Duodenal mucosa (tissue), 2 donors: ENCODE measurements around the gene SRGAP2B.
"Not testable (repeated sequence)": the region's sequence is repeated elsewhere in the genome, so short reads cannot be mapped to it uniquely, and the experiment has no call there.

Source experiments
- H3K27ac ChIP-seq: one replicate; pipeline ENCODE4 v1.7.0; 2013; ENCODE audit warnings: low read depth, low read length
- H3K27me3 ChIP-seq, 2 donors: one replicate each; pipeline ENCODE4 v1.7.0; 2013; ENCODE audit warnings: low read length in 2 of 2, control low read depth in 1 of 2; ENCODE audit not compliant: insufficient read depth in 2 of 2, control insufficient read depth in 1 of 2
- H3K36me3 ChIP-seq, 2 donors: one replicate each; pipeline ENCODE4 v1.7.0; 2013; ENCODE audit warnings: low read length in 2 of 2, control low read depth in 1 of 2; ENCODE audit not compliant: insufficient read depth in 2 of 2, control insufficient read depth in 1 of 2
- H3K4me1 ChIP-seq, 2 donors: one replicate each; pipeline ENCODE4 v1.7.0; 2013; ENCODE audit warnings: low read length in 2 of 2, control low read depth in 1 of 2; ENCODE audit not compliant: insufficient read depth in 2 of 2, control insufficient read depth in 1 of 2
- H3K4me3 ChIP-seq, 2 donors: one replicate each; pipeline ENCODE4 v1.7.0; 2013; ENCODE audit warnings: low read length in 2 of 2, low read depth in 1 of 2
- H3K9ac ChIP-seq, 2 donors: one replicate each; pipeline ENCODE4 v1.7.0; 2013; ENCODE audit warnings: low read length in 2 of 2, low read depth in 1 of 2
- H3K9me3 ChIP-seq, 2 donors: one replicate each; pipeline ENCODE4 v1.7.0; 2013; ENCODE audit warnings: low read length in 2 of 2, control low read depth in 1 of 2; ENCODE audit not compliant: control insufficient read depth in 1 of 2

SRGAP2B gene

DNA sequence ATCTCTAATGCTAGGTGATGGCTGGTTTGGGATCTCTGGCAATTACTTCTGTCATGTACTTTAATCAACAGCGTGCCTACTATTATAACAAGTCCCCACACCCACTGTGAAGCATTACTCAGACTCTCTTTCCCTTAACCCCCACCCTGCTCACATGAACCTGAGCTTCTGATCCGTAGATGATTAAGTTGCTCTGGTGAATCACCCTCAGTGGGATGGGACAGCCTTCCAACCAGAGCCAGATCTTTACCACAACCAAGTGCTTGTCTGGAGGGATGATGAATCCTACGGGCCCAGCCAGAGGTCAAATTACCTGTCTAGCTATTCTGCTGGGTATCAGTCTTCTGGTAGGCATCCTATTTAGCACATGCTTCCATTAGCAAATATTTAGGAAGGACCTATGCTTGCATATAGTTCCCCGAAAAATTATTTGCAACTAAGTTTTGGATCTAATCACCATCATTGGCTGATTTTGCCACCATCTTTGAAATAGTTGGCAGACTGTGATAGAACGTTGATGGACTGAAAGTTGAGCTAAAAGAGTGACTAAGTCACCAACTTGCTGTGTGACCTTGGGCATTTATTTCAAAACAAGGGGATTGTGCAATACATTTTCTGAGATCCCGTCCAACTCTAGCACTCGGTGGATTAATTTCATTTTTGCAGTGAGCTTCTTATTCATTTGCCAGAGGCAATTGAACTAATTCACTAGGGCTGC, 27.4 kb upstream of the SRGAP2B start:
- H3K27me3 ChIP-seq, H3K4me3 ChIP-seq, H3K4me1 ChIP-seq, H3K9me3 ChIP-seq, H3K9ac ChIP-seq, H3K36me3 ChIP-seq, H3K27ac ChIP-seq: not testable (repeated sequence)

DNA sequence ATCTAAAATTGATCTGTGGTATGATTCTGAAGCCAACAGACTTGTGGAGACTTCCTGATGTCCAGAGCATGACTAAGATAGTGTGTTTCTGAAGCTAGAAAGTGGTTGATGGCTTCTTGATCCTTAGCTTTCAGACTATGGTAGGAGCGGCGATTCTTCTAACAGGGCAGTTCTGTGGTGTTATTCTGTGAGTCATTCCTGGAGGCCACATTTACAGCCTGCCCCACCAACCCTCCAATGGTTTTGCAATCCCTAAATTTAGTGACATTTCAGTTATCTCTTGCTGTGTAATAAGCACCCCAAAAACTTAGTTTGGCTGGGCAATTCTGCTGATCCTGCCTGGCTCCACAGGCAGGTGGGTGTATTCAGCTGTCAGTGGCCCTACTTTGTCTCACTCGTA, 24.7 kb upstream of the SRGAP2B start:
- H3K9me3 ChIP-seq, H3K9ac ChIP-seq: not testable (repeated sequence)

DNA sequence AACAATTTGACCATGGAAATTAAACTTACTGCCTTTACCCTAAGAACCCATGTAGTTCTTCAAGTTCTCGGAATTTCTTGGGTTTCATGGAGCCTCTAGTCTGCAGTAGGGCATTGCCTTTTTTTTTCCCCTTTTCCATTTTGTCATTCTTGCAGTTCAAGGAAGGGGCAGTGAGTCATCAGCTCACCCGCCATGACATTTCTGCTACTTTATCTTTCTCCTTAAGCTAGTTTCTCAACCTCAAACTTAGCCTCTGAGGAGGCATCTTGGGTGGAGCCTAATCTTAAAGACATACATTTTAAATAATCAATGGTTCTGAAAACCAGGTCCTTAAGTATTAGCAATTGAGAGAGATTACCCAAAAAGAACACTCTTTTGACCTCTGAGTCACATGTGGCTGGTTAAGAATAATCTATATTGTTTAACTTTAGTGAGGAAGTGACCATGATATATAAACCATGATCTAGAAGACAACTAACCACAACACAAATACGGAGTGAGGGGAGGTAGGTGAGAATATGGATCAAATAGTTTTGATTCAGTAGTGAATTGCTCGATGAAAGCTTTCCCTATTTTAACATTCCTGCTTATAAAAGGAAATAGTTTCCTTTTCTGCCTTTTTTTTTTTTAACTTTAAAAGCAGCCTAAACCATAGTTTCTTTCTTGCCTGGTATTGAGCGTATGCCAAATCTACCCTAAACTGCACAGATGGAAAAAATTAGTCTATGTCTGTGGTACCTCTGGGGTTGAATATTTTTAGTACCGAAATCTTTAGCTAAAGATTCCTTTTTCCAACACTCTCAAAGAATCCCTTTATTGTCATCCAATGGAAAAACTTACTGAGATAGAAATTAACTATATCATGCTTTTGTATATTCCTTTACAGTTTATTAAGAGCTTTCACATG, 20.7 kb upstream of the SRGAP2B start:
- not testable (repeated sequence) for H3K4me1 ChIP-seq, H3K4me3 ChIP-seq, H3K9ac ChIP-seq, H3K36me3 ChIP-seq, H3K9me3 ChIP-seq, H3K27me3 ChIP-seq, H3K27ac ChIP-seq

More for the DNA sequence above, 24.7 kb upstream of the SRGAP2B start:
- H3K4me3 ChIP-seq, H3K36me3 ChIP-seq, H3K27ac ChIP-seq, H3K27me3 ChIP-seq, H3K4me1 ChIP-seq: not testable (repeated sequence)

DNA sequence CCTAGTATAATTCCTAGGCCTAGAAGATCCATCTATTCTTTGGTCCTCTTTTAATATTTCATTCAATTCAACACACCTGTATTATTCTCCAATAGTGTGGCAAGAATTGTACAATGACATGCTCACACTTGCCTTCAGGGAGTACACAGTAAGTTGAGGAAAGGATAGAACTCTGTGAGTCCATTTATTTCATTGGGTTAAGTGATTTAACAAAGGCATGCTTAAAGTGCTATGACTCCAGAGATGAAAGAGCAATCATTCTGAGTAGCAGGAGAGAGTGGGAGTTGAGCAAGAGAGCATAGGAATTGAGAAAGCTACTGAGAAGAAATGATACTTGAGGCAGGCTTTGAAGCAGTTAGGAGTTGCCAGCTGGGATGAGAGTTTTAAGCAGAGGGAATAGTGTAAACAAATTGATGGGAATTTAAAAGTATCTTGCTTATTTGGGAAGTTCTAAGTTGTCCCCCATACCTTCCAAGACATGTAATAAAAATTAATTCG, 19.5 kb upstream of the SRGAP2B start:
- H3K36me3 ChIP-seq, H3K27me3 ChIP-seq, H3K9me3 ChIP-seq, H3K4me3 ChIP-seq, H3K9ac ChIP-seq, H3K4me1 ChIP-seq, H3K27ac ChIP-seq: not testable (repeated sequence)

DNA sequence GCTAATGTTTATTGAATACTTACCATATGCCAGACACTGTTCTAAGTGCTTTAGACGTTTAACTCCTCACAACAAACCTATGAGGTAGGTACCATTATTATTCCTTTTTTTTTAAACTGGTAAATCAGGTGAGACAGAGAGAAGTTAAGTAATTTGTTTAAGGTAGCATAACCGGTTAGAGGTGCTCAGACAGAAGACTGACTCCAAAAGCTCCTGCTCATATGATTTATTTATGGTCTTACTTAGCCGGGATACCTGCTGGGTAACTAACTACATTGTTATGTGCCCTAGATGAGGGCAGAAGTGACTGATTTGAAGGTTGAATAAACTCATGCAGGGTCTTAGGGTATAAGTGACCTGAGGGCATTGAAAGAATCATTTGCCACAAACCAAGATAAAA, 17.6 kb upstream of the SRGAP2B start:
- not testable (repeated sequence) for H3K4me3 ChIP-seq, H3K9ac ChIP-seq, H3K27ac ChIP-seq, H3K27me3 ChIP-seq, H3K4me1 ChIP-seq, H3K36me3 ChIP-seq, H3K9me3 ChIP-seq

DNA sequence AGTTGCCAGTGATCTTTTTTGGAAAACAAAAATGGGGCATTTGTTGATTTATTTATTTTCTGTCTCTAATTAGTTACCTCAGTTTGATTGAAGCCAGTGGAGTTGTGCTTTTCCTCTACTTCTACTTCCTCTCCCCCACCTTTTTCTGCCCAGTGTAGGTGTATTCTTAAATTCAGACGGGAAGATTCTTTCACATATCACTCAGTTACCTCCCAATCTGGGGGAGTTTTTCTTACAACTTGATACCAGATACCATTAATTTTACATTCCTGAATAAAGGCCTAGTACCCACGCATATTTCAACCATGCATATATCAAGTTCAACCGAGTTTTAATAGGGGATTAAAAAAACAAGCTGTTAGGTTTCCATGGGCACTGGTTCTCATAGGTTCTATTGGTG, 16.5 kb upstream of the SRGAP2B start:
- not testable (repeated sequence) for H3K9me3 ChIP-seq, H3K36me3 ChIP-seq

DNA sequence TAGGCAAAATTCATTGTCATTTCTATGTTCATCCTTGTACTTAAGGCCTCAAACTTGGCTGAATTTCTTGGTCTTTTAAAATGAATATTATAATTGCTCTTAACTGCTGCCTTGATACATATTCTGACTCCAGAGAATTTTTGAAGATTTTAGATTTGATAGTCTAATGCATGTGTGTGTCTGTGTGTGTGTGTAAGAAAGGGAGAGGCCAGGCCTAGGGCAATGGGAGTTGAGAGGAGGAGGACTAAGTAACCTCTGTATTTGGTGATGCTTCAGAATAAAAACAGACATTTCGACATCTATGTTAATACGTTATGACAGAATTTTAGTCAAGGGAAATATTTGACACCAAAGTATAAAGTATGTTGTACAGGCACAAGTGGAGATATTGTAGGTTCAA, 8.2 kb upstream of the SRGAP2B start:
- not testable (repeated sequence) for H3K27ac ChIP-seq, H3K36me3 ChIP-seq, H3K9me3 ChIP-seq, H3K9ac ChIP-seq, H3K27me3 ChIP-seq, H3K4me1 ChIP-seq, H3K4me3 ChIP-seq

More for the DNA sequence above, 16.5 kb upstream of the SRGAP2B start:
- H3K27ac ChIP-seq, H3K9ac ChIP-seq, H3K4me1 ChIP-seq, H3K4me3 ChIP-seq, H3K27me3 ChIP-seq: not testable (repeated sequence)

DNA sequence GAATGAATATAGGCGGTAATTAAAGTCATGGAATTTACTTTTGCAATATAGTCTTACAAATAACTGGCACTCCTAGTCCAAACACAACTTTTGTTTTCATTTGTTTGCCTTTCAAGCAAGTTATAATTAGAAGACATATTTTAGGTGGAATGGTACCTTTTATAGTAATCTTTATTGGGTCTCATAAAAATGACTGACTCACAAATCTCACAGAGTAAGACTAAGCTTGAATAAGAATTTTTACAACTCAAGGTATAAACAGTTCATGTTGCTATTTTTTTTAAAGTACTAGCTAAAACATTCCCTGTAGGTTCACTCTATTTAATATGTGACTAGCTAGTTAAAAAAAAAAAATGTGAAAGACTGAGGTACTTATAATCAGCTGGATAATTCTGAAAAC, 6.6 kb upstream of the SRGAP2B start:
- not testable (repeated sequence) for H3K9ac ChIP-seq, H3K4me1 ChIP-seq, H3K27ac ChIP-seq, H3K27me3 ChIP-seq, H3K9me3 ChIP-seq, H3K4me3 ChIP-seq, H3K36me3 ChIP-seq

DNA sequence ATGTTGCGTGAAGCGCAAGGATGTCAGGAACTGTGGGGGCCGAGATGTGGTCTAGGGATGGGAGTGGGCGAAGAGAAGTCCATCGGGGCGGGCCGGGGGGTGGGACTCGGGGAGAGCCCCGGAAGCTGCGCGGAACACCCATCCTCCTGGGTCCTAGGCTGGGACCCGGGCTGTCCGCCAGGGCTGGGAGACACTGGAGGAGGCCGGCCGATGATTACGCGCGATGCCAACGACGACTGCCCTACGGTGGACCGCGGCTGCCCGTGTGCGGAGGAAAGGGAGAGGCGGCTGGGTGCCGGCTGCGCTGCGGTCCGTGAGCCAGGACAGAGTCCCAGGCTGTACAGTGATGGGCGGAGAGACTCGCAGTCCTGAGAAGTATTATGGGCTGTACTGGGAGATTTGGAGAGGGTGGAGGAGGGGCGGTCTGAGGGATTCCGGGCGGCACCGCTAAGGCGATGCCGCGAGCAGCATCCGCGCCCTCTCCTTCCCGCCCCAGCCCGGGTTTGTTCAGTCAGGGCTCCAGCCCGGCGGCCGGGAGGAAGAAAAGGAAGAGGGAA, 395 bp downstream of the SRGAP2B start:
- not testable (repeated sequence) for H3K9ac ChIP-seq, H3K4me1 ChIP-seq, H3K27ac ChIP-seq, H3K36me3 ChIP-seq, H3K9me3 ChIP-seq, H3K27me3 ChIP-seq
- H3K4me3 ChIP-seq = peak overlapping the region in 1 of 2 donors; percentile 54

DNA sequence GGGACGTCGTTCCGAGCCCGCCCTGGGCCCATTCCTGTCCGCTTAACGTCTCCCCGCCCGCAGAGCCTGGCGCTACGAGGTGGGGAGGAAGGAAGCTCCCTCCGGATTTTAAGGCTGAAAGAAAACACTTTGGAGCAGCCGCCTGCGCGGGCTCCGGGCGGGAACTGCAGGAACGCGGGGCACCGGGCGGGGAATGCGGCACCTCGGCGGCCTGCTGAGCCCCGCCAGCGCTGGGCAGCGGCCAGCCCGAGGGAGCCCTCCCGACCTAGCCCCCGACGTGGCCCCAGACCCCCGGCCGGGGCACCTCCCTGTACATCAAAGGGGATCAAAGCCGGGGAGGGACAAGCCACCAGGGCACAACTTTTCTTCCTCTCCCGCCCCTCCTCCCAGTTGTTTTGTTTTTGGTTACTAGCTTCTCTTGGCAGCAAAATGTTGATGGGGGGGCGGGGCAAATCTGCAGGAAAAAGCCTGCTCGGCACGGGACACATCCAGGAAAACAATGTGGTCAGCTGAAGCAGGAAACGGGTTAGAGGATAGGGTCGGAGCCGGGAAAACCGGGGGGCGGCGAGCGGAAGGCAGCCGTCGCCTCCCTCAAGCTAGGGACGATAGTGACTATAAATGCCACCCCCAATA, 1.5 kb downstream of the SRGAP2B start:
- not testable (repeated sequence) for H3K4me3 ChIP-seq, H3K9ac ChIP-seq, H3K36me3 ChIP-seq, H3K27ac ChIP-seq, H3K27me3 ChIP-seq, H3K4me1 ChIP-seq, H3K9me3 ChIP-seq
